Right lobe of liver (tissue), 6 donors: ENCODE measurements around the gene FAM78B. TPM values are rescaled to one million over a fixed set of nuclear protein-coding genes. Genes with fewer than 3 reads are reported as not detected.

Source experiments
- ATAC-seq, 4 donors: fragments of 200-7000 bp; cut with Tn5 transposase; one replicate each; pipeline ENCODE4 v1.9.1; 2020; ENCODE audit warnings: mild to moderate bottlenecking in 4 of 4, moderate library complexity in 4 of 4
- DNase-seq, 3 donors: peaks; one replicate each; pipeline ENCODE4 v3.0.0-alpha.2; 2020
- H3K27ac ChIP-seq, 3 donors: fragments of 200-600 bp; one replicate each; pipeline ENCODE4 v1.8.0; 2022
- H3K27me3 ChIP-seq, 2 donors: fragments of 200-600 bp; one replicate each; pipeline ENCODE4 v1.8.0; 2022
- H3K36me3 ChIP-seq, 4 donors: fragments of 200-600 bp; sonication (generic) in 1 of 4; one replicate each; pipeline versions ENCODE4 v1.5.1 to v1.8.0; 2017 to 2022; ENCODE audit warnings: control low read depth in 1 of 4
- H3K4me1 ChIP-seq, 4 donors: fragments of 200-600 bp; sonication (generic) in 1 of 4; one replicate each; pipeline versions ENCODE4 v1.5.1 to v1.8.0; 2017 to 2022; ENCODE audit warnings: control low read depth in 1 of 4
- H3K4me3 ChIP-seq, 3 donors: fragments of 200-600 bp; one replicate each; pipeline ENCODE4 v1.8.0; 2022
- H3K9me3 ChIP-seq, 4 donors: fragments of 200-600 bp; sonication (generic) in 1 of 4; one replicate each; pipeline versions ENCODE4 v1.5.1 to v1.8.0; 2017 to 2022; ENCODE audit warnings: control low read depth in 1 of 4
- CTCF ChIP-seq, 4 donors: fragments of 200-600 bp in 3 of 4; fragments of 450-650 bp in 1 of 4; IDR thresholded peaks; one replicate each; pipeline versions ENCODE4 v1.5.1 to v1.8.0; 2016 to 2022; ENCODE audit warnings: antibody characterized with exemption in 4 of 4, mild to moderate bottlenecking in 2 of 4
- POLR2A ChIP-seq: fragments of 450-650 bp; IDR thresholded peaks from one replicate; pipeline ENCODE4 v1.6.1; 2017; ENCODE audit warnings: antibody characterized with exemption, mild to moderate bottlenecking
- WGBS: methylation state at CpG from one replicate; pipeline ENCODE4 v1.1.6; 2018; ENCODE audit warnings: low coverage, low lambda C conversion rate; ENCODE audit not compliant: insufficient coverage; ENCODE audit errors: missing lambda C conversion rate; 5-methylcytosine and 5-hydroxymethylcytosine counted together
- intact Hi-C, 2 donors: fragments of 100-400 bp; cut with DNase I; formaldehyde crosslinking; loops; one replicate each; pipeline versions ENCODE4 v1.11.2 to v1.14.1; 2022
- total RNA-seq, 6 experiments: library from RNA; depleted of rRNA in 2 of 6; stranded (reverse); fragments of >200 nt in 2 of 6; fragmentation: NEBNext Ultra II Directional in 3 of 6; extraction: Animal tissue kit (Norgen Biotek cat#: 25700) in 3 of 6; gene quantifications; one replicate each; pipeline versions ENCODE4 v1.1.0 to v1.2.4, GENCODE V29; 2016 to 2023
- donor health status: DM: no; HTN: yes; CAD: no.
- donor health status: DM: no; HTN: no; CAD: no.
- donor health status: DM: no; HTN: no; CAD: no.
- donor health status: DM: no; HTN: yes; CAD: no.
- donor health status: DM: no; HTN: yes; CAD: no.

The FAM78B gene
- total RNA-seq, 6 experiments from 2014 or later: 0.58 to 1.4 (median 1.1) TPM

- no peaks in the 10 kb centered on the region for H3K36me3 ChIP-seq
- H3K27me3 ChIP-seq: no peaks in the 10 kb centered on the region
- H3K4me1 ChIP-seq: peaks cover 0 to 6% (median 0%) of the 10 kb centered on the region in 4 donors
- intact Hi-C loops: no loop called here
- DNase-seq: no peak
- no peak for ATAC-seq
- TF ChIP-seq POLR2A (no peak), CTCF (IDR thresholded peaks at IDR 0.05) (no peak)
- WGBS: 81% methylated on average over 3 of the region's 4 CpGs
- no peak overlapping the region for H3K27ac ChIP-seq
- H3K9me3 ChIP-seq: no peaks in the 10 kb centered on the region
- H3K4me3 ChIP-seq: no peak overlapping the region
Observed at GRCh38 chr1:166088572-166088955, 78.2 kb downstream of the FAM78B start.

GRCh38 chr1:166087734-166088571 is 78.8 kb downstream of the FAM78B start:
- WGBS: 90% methylated on average over 5 of the region's 8 CpGs
- Histone ChIP-seq H3K4me3 (no peak overlapping the region), H3K9me3 (no peaks in the 10 kb centered on the region), H3K36me3 (no peaks in the 10 kb centered on the region), H3K4me1 (peaks cover 0 to 6% (median 0%) of the 10 kb centered on the region in 4 donors), H3K27me3 (no peaks in the 10 kb centered on the region), H3K27ac (no peak overlapping the region)
- no peak for TF ChIP-seq CTCF (IDR thresholded peaks at IDR 0.05)
- no peak for TF ChIP-seq POLR2A
- intact Hi-C loops: no loop called here
- DNase-seq (no peak), ATAC-seq (no peak)

- Histone ChIP-seq H3K4me1 (peaks cover 0 to 6% (median 0%) of the 10 kb centered on the region in 4 donors), H3K4me3 (no peak overlapping the region), H3K27ac (no peak overlapping the region), H3K27me3 (no peaks in the 10 kb centered on the region), H3K9me3 (no peaks in the 10 kb centered on the region), H3K36me3 (no peaks in the 10 kb centered on the region)
- 54% methylated on average over 5 of the region's 6 CpGs for WGBS
- no peak for TF ChIP-seq POLR2A
- no peak for TF ChIP-seq CTCF (IDR thresholded peaks at IDR 0.05)
- ATAC-seq (peak; percentile 48 to 93 (median 70)), DNase-seq (peak in 1 of 3 donors; percentile 51)
- intact Hi-C loops: no loop called here
Observed at GRCh38 chr1:166086113-166086883, 80.5 kb downstream of the FAM78B start.

GRCh38 chr1:166084613-166085012 is 82.2 kb downstream of the FAM78B start:
- H3K4me1 ChIP-seq: peaks cover 0 to 6% (median 0%) of the 10 kb centered on the region in 4 donors
- ATAC-seq (no peak), DNase-seq (no peak)
- intact Hi-C loops: no loop called here
- no peak overlapping the region for H3K4me3 ChIP-seq
- no peaks in the 10 kb centered on the region for H3K9me3 ChIP-seq
- H3K36me3 ChIP-seq: no peaks in the 10 kb centered on the region
- TF ChIP-seq POLR2A (no peak), CTCF (IDR thresholded peaks at IDR 0.05) (no peak)
- H3K27me3 ChIP-seq: no peaks in the 10 kb centered on the region
- H3K27ac ChIP-seq: no peak overlapping the region
- WGBS: 90% methylated on average over 1 of the region's 3 CpGs
